Keratinocyte (primary cell): ENCODE measurements around the gene SERPINE1. TPM values are rescaled to one million over a fixed set of nuclear protein-coding genes. Genes with fewer than 3 reads are reported as not detected.

Experiments used
- DNase-seq: peaks from one replicate; pipeline ENCODE4 v3.0.0-alpha.2; 2011; ENCODE audit warnings: low read depth, missing footprints, low spot score
- FAIRE-seq: peaks from 2 replicates; lab custom pipeline; 2011; peaks lifted over from hg19 to GRCh38; lab: Jason Lieb, UNC
- H2AFZ ChIP-seq: 2 replicates; pipeline ENCODE4 v1.6.0; 2012; ENCODE audit warnings: low read length, control low read depth, inconsistent platforms; ENCODE audit not compliant: control insufficient read depth
- H3K27ac ChIP-seq: 2 replicates; pipeline ENCODE4 v1.5.1; 2011; ENCODE audit warnings: low read length; ENCODE audit not compliant: control insufficient read depth, insufficient read depth
- H3K27me3 ChIP-seq: 3 replicates; pipeline ENCODE4 v1.6.0; 2011; ENCODE audit warnings: low read length; ENCODE audit not compliant: control insufficient read depth, insufficient read depth; ENCODE audit errors: extremely low read depth
- H3K36me3 ChIP-seq, 2 experiments: 2 replicates in 1 of 2; 3 replicates in 1 of 2; pipeline ENCODE4 v1.5.1; 2011; ENCODE audit warnings: low read length in 2 of 2, mild to moderate bottlenecking in 1 of 2; ENCODE audit not compliant: control insufficient read depth in 2 of 2, insufficient read depth in 2 of 2; ENCODE audit errors: extremely low read depth in 1 of 2
- H3K4me1 ChIP-seq: 3 replicates; pipeline ENCODE4 v1.5.1; 2011; ENCODE audit warnings: low read length; ENCODE audit not compliant: control insufficient read depth, insufficient read depth; ENCODE audit errors: extremely low read depth
- H3K4me2 ChIP-seq: 3 replicates; pipeline ENCODE4 v1.6.0; 2011; ENCODE audit warnings: low read depth, low read length; ENCODE audit not compliant: control insufficient read depth, insufficient read depth; ENCODE audit errors: extremely low read depth
- H3K4me3 ChIP-seq, 3 experiments: fragments of 200-600 bp in 1 of 3; sonication (generic) in 1 of 3; 2 replicates in 2 of 3; 3 replicates in 1 of 3; pipeline ENCODE4 v1.5.1; 2011 to 2016; ENCODE audit warnings: low read length in 3 of 3, mild to moderate bottlenecking in 3 of 3, control low read depth in 2 of 3, inconsistent platforms in 1 of 3, low read depth in 1 of 3, mixed read lengths in 1 of 3, mixed run types in 1 of 3, moderate library complexity in 1 of 3; ENCODE audit not compliant: control insufficient read depth in 2 of 3, insufficient read depth in 2 of 3; ENCODE audit errors: extremely low read depth in 1 of 3
- H3K79me2 ChIP-seq: 2 replicates; pipeline ENCODE4 v1.6.0; 2012; ENCODE audit warnings: low read length; ENCODE audit not compliant: control insufficient read depth, insufficient read depth
- H3K9ac ChIP-seq: 3 replicates; pipeline ENCODE4 v1.6.0; 2011; ENCODE audit warnings: low read length; ENCODE audit not compliant: control insufficient read depth, insufficient read depth; ENCODE audit errors: extremely low read depth
- H3K9me1 ChIP-seq: 3 replicates; pipeline ENCODE4 v1.6.0; 2011; ENCODE audit warnings: low read length; ENCODE audit not compliant: control insufficient read depth, insufficient read depth; ENCODE audit errors: extremely low read depth
- H3K9me3 ChIP-seq: 2 replicates; pipeline ENCODE4 v1.5.1; 2012; ENCODE audit warnings: low read depth, low read length; ENCODE audit not compliant: control insufficient read depth
- H4K20me1 ChIP-seq: 3 replicates; pipeline ENCODE4 v1.6.0; 2011; ENCODE audit warnings: low read length; ENCODE audit not compliant: control insufficient read depth, insufficient read depth; ENCODE audit errors: extremely low read depth
- EZH2 ChIP-seq: IDR thresholded peaks from one replicate; pipeline ENCODE4 v1.6.1; 2012; ENCODE audit warnings: inconsistent platforms, mild to moderate bottlenecking, low read length, moderate library complexity
- dilution Hi-C: fragments of 300-500 bp; cut with MboI; formaldehyde crosslinking; loops from one replicate; pipeline ENCODE4 v1.7.0; 2020; ENCODE audit warnings: low sequenced_read_pairs; ENCODE audit not compliant: extremely low pct_ligation_motif_present
- polyA plus RNA-seq, 5 experiments: library from polyadenylated mRNA; depleted of rRNA in 3 of 5; stranded (reverse) in 3 of 5; stranded (forward) in 1 of 5; unstranded in 1 of 5; fragments of >200 nt; gene quantifications; 1 replicate in 1 of 5; 2 replicates in 3 of 5; 3 replicates in 1 of 5; pipeline versions ENCODE4 v1.2.1 to v1.2.3, GENCODE V29; 2011 to 2012; ENCODE audit warnings: missing spikeins in 2 of 5, low read depth in 1 of 5, low replicate concordance in 1 of 5
- TF ChIP-seq, protein P1 (sequence below), 3 experiments: IDR thresholded peaks in 1 of 3; conservative IDR thresholded peaks in 1 of 3; optimal IDR thresholded peaks in 1 of 3; 2 replicates in 2 of 3; 3 replicates in 1 of 3; pipeline versions ENCODE3 to v1.5.1; 2011; ENCODE audit warnings: low read length in 3 of 3, mild to moderate bottlenecking in 3 of 3, moderate library complexity in 2 of 3, control low read depth in 1 of 3, inconsistent platforms in 1 of 3; ENCODE audit not compliant: insufficient read depth in 2 of 3; ENCODE audit errors: extremely low read depth in 1 of 3

SERPINE1 gene
- polyA plus RNA-seq, 1 donor (not counting 4 experiments of a cell fraction or from before 2014, with no cell fraction given) = 522 TPM

GRCh38 chr7:101169110-101169837 is 42.4 kb downstream of the SERPINE1 start:
- no peaks in the 10 kb centered on the region for H3K9me1 ChIP-seq
- H3K4me2 ChIP-seq = peak overlapping the region; percentile 66
- no peaks in the 10 kb centered on the region for H3K36me3 ChIP-seq
- DNase-seq (no peak), FAIRE-seq (peak; percentile 26)
- TF ChIP-seq EZH2 = no peak
- TF ChIP-seq, protein P1, sequence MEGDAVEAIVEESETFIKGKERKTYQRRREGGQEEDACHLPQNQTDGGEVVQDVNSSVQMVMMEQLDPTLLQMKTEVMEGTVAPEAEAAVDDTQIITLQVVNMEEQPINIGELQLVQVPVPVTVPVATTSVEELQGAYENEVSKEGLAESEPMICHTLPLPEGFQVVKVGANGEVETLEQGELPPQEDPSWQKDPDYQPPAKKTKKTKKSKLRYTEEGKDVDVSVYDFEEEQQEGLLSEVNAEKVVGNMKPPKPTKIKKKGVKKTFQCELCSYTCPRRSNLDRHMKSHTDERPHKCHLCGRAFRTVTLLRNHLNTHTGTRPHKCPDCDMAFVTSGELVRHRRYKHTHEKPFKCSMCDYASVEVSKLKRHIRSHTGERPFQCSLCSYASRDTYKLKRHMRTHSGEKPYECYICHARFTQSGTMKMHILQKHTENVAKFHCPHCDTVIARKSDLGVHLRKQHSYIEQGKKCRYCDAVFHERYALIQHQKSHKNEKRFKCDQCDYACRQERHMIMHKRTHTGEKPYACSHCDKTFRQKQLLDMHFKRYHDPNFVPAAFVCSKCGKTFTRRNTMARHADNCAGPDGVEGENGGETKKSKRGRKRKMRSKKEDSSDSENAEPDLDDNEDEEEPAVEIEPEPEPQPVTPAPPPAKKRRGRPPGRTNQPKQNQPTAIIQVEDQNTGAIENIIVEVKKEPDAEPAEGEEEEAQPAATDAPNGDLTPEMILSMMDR (optimal IDR thresholded peaks at IDR 0.05 in 1 of 3, IDR thresholded peaks at IDR 0.05 in 1 of 3, conservative IDR thresholded peaks at IDR 0.05 in 1 of 3; ENCODE audit: extremely low read depth in 1 of 3, insufficient read depth in 2 of 3, low read length in 3 of 3) = no peak
- no peaks in the 10 kb centered on the region for H3K9me3 ChIP-seq
- no peak overlapping the region for H3K27ac ChIP-seq
- H3K9ac ChIP-seq = no peak overlapping the region
- H3K79me2 ChIP-seq = no peaks in the 10 kb centered on the region
- peak overlapping the region in 1 of 3 experiments; percentile 4 for H3K4me3 ChIP-seq
- H3K4me1 ChIP-seq = peaks cover 38% of the 10 kb centered on the region
- H2AFZ ChIP-seq = no peak overlapping the region
- dilution Hi-C loops = no loop called here
- peaks cover 94% of the 10 kb centered on the region for H3K27me3 ChIP-seq
- peaks cover 3% of the 10 kb centered on the region for H4K20me1 ChIP-seq

DNA sequence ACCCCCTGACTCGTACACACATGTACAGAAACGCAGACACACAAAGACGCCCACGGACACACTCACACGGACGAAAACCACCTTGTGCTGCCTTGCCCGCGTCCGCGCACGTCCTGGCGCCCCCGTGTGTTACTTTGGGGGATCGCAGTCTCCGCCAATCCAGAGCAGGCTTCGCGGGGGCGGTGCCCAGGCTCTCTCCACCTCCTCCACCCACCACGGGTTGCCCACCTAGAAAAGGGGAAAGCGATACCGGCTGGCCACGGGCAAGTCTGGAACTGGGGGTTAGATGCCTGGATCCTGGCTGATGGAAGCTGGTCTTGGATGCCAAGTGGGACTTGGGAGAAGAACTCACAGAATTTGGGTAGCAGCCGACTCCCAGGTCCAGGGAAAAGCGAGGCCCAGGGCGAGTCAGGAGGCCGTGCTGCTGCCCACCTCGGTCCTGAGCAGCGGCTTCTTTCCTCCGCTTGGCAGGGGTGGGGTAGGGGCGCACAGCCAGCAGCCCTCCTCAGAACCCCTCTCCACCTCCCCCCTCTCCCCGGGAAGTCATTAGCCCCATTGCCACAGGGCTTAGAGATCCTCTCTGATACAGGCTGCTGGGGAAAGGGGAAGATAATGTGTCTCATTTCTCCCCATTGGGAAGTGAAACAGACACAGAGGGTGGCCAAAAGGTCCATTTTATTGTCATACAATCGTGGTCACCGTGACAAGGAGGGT is 43.1 kb downstream of the SERPINE1 start:
- H3K4me1 ChIP-seq = peaks cover 38% of the 10 kb centered on the region

More for the DNA sequence above, 43.1 kb downstream of the SERPINE1 start:
- Histone ChIP-seq H3K36me3 (no peaks in the 10 kb centered on the region), H3K27ac (no peak overlapping the region), H3K9me3 (no peaks in the 10 kb centered on the region), H4K20me1 (peaks cover 3% of the 10 kb centered on the region), H3K27me3 (peaks cover 94% of the 10 kb centered on the region), H3K4me3 (peak overlapping the region in 1 of 3 experiments; percentile 4), H2AFZ (no peak overlapping the region), H3K9me1 (no peaks in the 10 kb centered on the region), H3K4me2 (peak overlapping the region; percentile 66), H3K79me2 (no peaks in the 10 kb centered on the region), H3K9ac (no peak overlapping the region)
- no peak for TF ChIP-seq EZH2
- TF ChIP-seq, protein P1 (optimal IDR thresholded peaks at IDR 0.05 in 1 of 3, IDR thresholded peaks at IDR 0.05 in 1 of 3, conservative IDR thresholded peaks at IDR 0.05 in 1 of 3; ENCODE audit: extremely low read depth in 1 of 3, insufficient read depth in 2 of 3, low read length in 3 of 3) = peak; percentile 94 to 97 (median 95)
- DNase-seq (no peak), FAIRE-seq (peak; percentile 60)
- dilution Hi-C loops = no loop called here
